ENCODE measurements around the gene RWDD1. TPM values are rescaled to one million over a fixed set of nuclear protein-coding genes. Genes with fewer than 3 reads are reported as not detected.

RWDD1 gene
- total RNA-seq, 1 donor from 2014 or later, result 37.4 TPM

- TF ChIP-seq CTCF (IDR thresholded peaks at IDR 0.05), result no peak
- ATAC-seq, result peak; percentile 57
- H3K4me1 ChIP-seq, result peaks cover 10% of the 10 kb centered on the region
- intact Hi-C loops (cut with DNase I), result no loop called here
- no peak overlapping the region for H3K4me3 ChIP-seq
- no peak overlapping the region for H3K27ac ChIP-seq
- H3K9me3 ChIP-seq, result no peaks in the 10 kb centered on the region
- H3K36me3 ChIP-seq, result no peaks in the 10 kb centered on the region
- no peaks in the 10 kb centered on the region for H3K27me3 ChIP-seq
- no peak for DNase-seq
Observed at GRCh38 chr6:116629563-116629981, 58.3 kb downstream of the RWDD1 start.

DNA sequence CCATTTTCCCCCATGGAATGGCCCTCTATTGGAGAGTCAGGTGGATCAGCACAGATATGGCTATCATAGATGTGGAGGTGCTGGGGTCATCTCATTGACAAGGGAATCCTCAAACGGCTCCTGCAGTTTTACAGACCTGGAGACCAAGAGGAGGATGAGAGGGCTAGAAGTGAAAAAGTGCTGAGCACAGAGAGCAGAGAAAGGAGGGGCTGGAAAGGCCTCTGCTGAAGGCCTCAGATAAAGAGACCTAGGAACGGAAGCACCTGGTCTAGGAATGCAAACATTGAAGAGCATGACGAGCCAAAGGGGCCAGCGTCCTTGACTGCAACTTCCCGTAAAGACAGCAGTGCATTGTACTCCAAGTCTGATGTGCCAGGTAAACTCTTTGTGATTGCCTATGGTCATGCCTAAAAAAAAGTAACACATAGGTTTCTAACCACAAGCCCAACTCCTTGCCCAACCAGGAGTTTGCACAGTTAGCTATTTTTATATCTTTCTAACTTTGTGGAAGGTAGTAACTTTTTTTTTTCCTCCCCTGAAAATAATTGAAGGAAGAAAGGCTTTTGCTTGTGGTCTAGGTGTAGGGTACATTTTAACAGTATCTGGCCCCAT is 60.2 kb downstream of the RWDD1 start:
- ATAC-seq (peak; percentile 66), DNase-seq (no peak)
- Histone ChIP-seq H3K4me1 (peaks cover 10% of the 10 kb centered on the region), H3K4me3 (no peak overlapping the region), H3K27ac (no peak overlapping the region), H3K27me3 (no peaks in the 10 kb centered on the region), H3K9me3 (no peaks in the 10 kb centered on the region), H3K36me3 (no peaks in the 10 kb centered on the region)
- no peak for TF ChIP-seq CTCF (IDR thresholded peaks at IDR 0.05)
- intact Hi-C loops (cut with DNase I), result no loop called here

GRCh38 chr6:116633685-116634084 is 62.4 kb downstream of the RWDD1 start:
- Histone ChIP-seq H3K9me3 (no peaks in the 10 kb centered on the region), H3K27ac (no peak overlapping the region), H3K36me3 (no peaks in the 10 kb centered on the region), H3K4me1 (peaks cover 10% of the 10 kb centered on the region), H3K4me3 (no peak overlapping the region), H3K27me3 (no peaks in the 10 kb centered on the region)
- intact Hi-C loops (cut with DNase I), result no loop called here
- no peak for ATAC-seq
- no peak for TF ChIP-seq CTCF (IDR thresholded peaks at IDR 0.05)
- DNase-seq, result no peak

Other genes starting within 250 kb of the RWDD1 start
- 47.6 TPM for gene DSE, start 200.6 kb upstream of the RWDD1 start, total RNA-seq
- gene CALHM6, start 110.1 kb upstream of the RWDD1 start, total RNA-seq, result 3.6 TPM
- 1.9 TPM for gene CALHM5, start 59.9 kb upstream of the RWDD1 start, total RNA-seq
- 0.64 TPM for gene TRAPPC3L, start 25.8 kb upstream of the RWDD1 start, total RNA-seq
- gene CALHM4, start 17.8 kb upstream of the RWDD1 start, total RNA-seq, result not detected
- 0.72 TPM for gene RSPH4A, start 45.0 kb downstream of the RWDD1 start, total RNA-seq
- 11.0 TPM for gene ZUP1, start 97.3 kb downstream of the RWDD1 start, total RNA-seq
- 18.1 TPM for gene KPNA5, start 109.7 kb downstream of the RWDD1 start, total RNA-seq
- 13.2 TPM for gene FAM162B, start 194.2 kb downstream of the RWDD1 start, total RNA-seq